HG03520 (cell line): ENCODE measurements around the gene NME3.

Source experiments
- ATAC-seq: cut with Tn5 transposase; IDR thresholded peaks from one replicate; pipeline ENCODE4 v1.9.1; 2021; ENCODE audit warnings: mild to moderate bottlenecking, moderate library complexity; ENCODE audit not compliant: unreplicated experiment

Gene NME3

DNA sequence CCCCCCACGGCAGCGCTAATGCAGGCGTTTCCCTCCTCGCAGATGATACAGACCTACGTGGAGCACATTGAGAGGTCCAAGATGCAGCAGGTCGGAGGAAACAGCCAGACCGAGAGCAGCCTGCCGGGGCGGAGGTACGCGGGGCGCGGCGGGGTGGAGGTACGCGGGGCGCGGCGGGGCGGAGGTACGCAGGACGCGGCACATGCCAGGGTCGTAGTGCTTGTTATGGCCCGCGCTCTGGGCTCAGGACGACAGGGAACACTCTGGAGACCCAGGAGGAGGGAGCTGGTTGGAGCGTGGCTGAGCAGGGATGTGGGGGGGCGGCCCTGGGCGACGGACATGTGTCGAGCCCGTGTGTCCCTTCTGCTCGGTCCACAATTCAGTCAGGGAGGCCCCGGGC lies 41.9 kb downstream of the NME3 start:
- ATAC-seq, result no peak

DNA sequence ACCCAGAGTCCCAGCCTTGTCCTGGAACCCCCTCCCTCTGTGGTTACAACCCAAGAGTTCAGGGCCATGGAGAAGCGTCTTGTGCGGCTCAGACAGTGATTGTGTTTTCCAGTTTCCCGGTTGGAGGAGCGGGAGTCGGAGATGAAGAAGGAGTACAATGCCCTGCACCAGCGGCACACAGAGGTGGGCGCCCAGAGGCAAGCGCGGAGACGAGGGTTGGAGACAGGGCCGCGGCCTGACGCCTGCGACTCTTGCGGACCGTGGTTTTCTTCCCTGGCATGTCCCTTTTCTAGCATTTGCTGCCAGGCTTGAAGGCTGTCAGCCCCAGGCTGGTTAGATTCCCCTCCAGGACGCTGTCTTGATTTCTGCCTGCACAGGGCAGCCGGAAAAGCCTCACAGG lies 42.3 kb downstream of the NME3 start:
- no peak for ATAC-seq

DNA sequence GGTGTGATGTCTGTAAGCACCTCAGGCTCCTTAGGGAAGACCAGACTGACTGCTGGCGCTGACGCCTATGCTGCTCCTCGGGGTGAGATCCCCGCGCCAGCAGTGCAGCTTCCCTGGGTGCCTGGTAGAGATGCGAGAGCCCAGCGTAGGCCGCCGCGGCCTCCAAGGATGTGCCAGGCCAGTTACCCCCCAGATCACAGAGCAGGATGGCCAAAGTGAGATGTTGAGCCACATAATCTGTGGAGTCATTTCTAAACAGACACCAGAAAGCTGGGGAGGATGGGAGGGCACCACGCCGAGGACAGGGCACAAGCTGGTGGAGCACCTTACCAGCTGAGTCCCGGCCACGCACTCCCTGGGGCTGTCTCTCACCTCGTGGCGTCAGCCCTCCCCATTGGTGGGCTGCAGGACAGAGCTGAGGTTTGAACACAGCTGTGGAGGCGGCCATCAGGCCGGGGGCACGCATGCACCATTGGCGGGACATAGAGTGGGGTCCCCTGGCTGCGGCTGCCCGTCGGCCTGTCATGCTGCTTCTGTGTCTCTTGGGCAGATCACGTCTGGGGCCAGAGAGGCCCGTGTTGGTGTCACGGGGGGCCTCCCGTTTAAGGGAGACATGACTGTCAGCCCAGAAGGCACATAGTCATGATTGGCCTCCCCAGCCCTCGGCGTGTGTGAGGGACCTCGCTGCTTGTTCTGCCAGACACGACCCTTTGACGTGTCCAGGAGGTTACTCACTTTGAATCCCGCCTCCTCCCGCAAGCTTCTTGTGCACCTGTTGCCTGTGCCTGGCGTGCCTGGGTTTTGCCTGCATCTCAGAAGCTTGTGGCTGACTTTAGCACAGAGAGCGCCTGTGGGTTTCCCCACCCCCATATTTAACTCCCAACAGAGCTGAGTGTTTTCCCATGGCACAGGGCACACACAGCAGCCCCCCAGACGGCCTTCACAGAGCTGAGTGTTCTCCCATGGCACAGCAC lies 43.4 kb downstream of the NME3 start:
- ATAC-seq, result no peak

DNA sequence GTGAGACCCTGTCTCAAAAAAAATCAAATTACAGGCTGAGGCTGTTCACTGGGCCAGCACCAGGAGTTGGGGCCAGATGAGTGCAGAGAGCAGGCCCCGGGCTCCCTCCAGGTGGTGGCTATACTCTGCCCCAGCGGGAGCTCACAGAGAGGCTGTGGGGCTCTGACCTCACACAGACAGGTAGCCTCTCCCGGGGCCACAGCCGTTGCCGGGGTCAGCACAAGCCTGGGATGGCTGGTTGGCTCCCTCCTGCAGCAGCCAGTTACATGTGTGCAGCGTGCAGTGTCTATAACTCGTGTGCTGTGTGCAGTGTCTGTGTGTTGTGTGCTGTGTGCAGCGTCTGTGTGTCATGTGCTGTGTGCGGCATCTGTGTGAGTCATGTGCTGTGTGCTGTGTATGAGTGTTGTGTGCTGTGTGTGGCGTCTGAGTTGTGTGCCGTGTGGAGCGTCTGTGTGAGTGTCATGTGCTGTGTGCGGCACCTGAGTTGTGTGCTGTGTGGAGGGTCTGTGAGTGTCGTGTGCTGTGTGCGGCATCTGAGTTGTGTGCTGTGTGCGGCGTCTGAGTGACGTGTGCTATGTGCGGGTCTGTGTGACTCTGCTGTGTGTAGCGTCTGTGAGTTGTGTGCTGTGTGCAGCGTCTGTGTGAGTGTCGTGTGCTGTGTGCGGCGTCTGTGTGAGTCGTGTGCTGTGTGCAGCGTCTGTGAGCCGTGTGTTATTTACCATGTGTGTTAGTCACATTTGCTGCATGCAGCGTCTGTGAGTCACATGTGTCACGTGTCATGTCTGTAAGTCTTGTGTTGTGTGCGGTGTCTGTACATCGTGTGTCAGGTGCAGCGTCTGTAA lies 44.5 kb downstream of the NME3 start:
- ATAC-seq, result no peak

DNA sequence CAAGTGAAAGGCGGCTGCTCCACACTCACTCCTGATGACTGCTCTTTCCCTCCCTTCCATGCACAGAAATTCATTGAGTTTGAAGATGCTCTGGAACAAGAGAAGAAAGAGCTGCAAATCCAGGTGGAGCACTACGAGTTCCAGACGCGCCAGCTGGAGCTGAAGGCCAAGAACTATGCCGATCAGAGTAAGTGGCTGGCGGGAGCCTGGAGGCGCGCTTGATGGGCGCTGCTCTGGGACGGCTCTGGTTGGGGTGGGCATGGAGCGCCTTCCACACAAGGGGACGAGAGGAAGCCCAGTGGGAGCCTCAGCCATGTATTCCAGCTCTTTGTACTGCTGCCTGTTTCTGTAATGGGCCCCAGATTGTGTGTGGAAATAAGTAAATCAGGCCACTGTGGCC lies 46.9 kb downstream of the NME3 start:
- ATAC-seq, result no peak

DNA sequence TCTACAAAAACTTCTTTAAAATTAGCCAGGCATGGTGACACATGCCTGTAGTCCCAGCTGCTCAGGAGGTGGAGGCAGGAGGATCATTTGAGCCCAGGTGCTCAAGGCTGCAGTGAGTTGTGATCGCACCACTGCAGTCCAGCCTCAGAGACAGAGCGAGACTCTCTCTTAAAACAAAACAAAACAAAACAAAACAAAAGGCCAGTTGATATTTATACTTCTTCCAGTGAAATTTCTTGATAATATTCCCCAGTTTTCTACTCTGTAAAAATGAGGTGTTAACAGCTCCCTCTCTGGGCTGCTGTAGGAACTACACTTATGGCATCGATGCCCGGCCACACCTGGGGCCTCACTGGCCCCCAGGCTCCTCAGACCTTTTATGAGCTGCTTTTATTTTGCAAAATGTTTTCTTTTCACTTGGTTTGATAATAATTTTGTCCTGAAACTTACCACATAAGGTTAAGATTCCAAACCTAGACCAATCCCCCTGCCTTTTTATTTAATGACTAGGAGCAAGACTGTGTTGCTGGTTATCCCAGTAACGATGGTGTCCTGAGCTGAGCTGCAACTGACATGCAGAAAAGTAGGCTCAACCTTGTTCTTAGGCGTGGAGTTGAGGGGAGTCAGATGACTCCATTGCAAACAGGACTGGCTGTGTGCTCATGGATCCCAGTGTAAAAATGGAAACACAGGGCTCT lies 47.7 kb downstream of the NME3 start:
- ATAC-seq, result no peak

DNA sequence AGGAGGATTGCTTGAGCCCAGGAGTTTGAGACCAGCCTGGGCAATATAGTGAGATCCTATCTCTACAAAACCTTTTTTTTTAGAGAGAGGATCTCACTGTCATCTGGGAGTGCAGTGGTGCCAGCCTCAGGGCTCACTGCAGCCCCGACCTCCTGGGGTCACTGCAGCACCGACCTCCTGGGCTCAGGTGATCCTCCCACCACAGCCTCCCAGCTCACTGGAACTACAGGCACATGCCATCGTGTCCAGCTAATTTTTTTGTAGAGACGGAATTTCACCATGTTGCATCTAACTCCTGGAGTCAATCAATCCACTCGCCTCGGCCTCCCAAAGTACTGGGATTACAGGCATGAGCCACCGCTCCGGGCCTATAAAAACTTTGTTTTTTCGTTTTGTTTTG lies 50.0 kb downstream of the NME3 start:
- ATAC-seq, result no peak
